ENCODE data around the gene SH2B3.

SH2B3 gene

GRCh38 chr12:111408116-111408440 is 2.4 kb downstream of the SH2B3 start:
- CTCF ChIA-PET, result no interaction called here
- POLR2A ChIA-PET, result interaction anchor here (0.8 kb wide), 1 partner anchor 11 kb away, joined by 3 read pairs; no protein-coding TSS in a partner anchor
- DNase-seq (ENCODE audit: extremely low spot score), result no peak
- TF ChIP-seq ELF4 (IDR thresholded peaks at IDR 0.05) (no peak), FOXK2 (IDR thresholded peaks at IDR 0.05) (no peak), HDGF (IDR thresholded peaks at IDR 0.05; ENCODE audit: borderline replicate concordance) (no peak)

- ChIA-PET POLR2A (interaction anchor here (0.8 kb wide), 1 partner anchor 12 kb away, joined by 3 read pairs; no protein-coding TSS in a partner anchor), CTCF (no interaction called here)
- TF ChIP-seq ELF4 (IDR thresholded peaks at IDR 0.05), result no peak
- TF ChIP-seq FOXM1 (IDR thresholded peaks at IDR 0.05; ENCODE audit: borderline replicate concordance), result no peak
- no peak for TF ChIP-seq HDGF (IDR thresholded peaks at IDR 0.05; ENCODE audit: borderline replicate concordance)
- TF ChIP-seq FOXA1 (IDR thresholded peaks at IDR 0.05), result no peak
- TF ChIP-seq BHLHE40 (IDR thresholded peaks at IDR 0.05; ENCODE audit: borderline replicate concordance), result no peak
- TF ChIP-seq PKNOX1 (IDR thresholded peaks at IDR 0.05), result no peak
- no peak for TF ChIP-seq TARDBP (IDR thresholded peaks at IDR 0.05)
- no peak for TF ChIP-seq ARNT (IDR thresholded peaks at IDR 0.05)
- no peak for TF ChIP-seq ZNF384 (IDR thresholded peaks at IDR 0.05)
- TF ChIP-seq SP1 (IDR thresholded peaks at IDR 0.05), result no peak
- TF ChIP-seq FOXK2 (IDR thresholded peaks at IDR 0.05), result no peak
- no peak for TF ChIP-seq SUZ12 (IDR thresholded peaks at IDR 0.05)
- TF ChIP-seq LEF1 (IDR thresholded peaks at IDR 0.05; ENCODE audit: borderline replicate concordance), result no peak
- no peak for TF ChIP-seq CTBP1 (IDR thresholded peaks at IDR 0.05; ENCODE audit: borderline replicate concordance)
- TF ChIP-seq L3MBTL2 (conservative IDR thresholded peaks at IDR 0.05), result no peak
- TF ChIP-seq NFRKB (IDR thresholded peaks at IDR 0.05), result no peak
- no peak for DNase-seq (ENCODE audit: extremely low spot score)
These were observed 3.1 kb downstream of the SH2B3 start for GRCh38 chr12:111408686-111409402.

- CTCF ChIA-PET, result no interaction called here
These were observed 3.7 kb downstream of the SH2B3 start for GRCh38 chr12:111409403-111409779.

GRCh38 chr12:111409780-111410430 is 4.2 kb downstream of the SH2B3 start:
- ChIA-PET CTCF (interaction anchor here (1.0 to 1.1 kb wide), 2 partner anchors 16 to 42 kb away, joined by 3 to 4 read pairs; no protein-coding TSS in a partner anchor), POLR2A (no interaction called here)
- no peak for DNase-seq (ENCODE audit: extremely low spot score)
- no peak for TF ChIP-seq LEF1 (IDR thresholded peaks at IDR 0.05; ENCODE audit: borderline replicate concordance)
- no peak for TF ChIP-seq L3MBTL2 (conservative IDR thresholded peaks at IDR 0.05)
- no peak for TF ChIP-seq CTBP1 (IDR thresholded peaks at IDR 0.05; ENCODE audit: borderline replicate concordance)
- TF ChIP-seq FOXM1 (IDR thresholded peaks at IDR 0.05; ENCODE audit: borderline replicate concordance), result no peak
- no peak for TF ChIP-seq SP1 (IDR thresholded peaks at IDR 0.05)
- TF ChIP-seq NFRKB (IDR thresholded peaks at IDR 0.05), result no peak
- TF ChIP-seq ARNT (IDR thresholded peaks at IDR 0.05), result no peak
- TF ChIP-seq SUZ12 (IDR thresholded peaks at IDR 0.05), result no peak
- no peak for TF ChIP-seq ZNF384 (IDR thresholded peaks at IDR 0.05)
- TF ChIP-seq TARDBP (IDR thresholded peaks at IDR 0.05), result no peak
- TF ChIP-seq FOXK2 (IDR thresholded peaks at IDR 0.05), result no peak
- TF ChIP-seq HDGF (IDR thresholded peaks at IDR 0.05; ENCODE audit: borderline replicate concordance), result no peak
- TF ChIP-seq BHLHE40 (IDR thresholded peaks at IDR 0.05; ENCODE audit: borderline replicate concordance), result no peak
- no peak for TF ChIP-seq PKNOX1 (IDR thresholded peaks at IDR 0.05)
- no peak for TF ChIP-seq ELF4 (IDR thresholded peaks at IDR 0.05)
- no peak for TF ChIP-seq FOXA1 (IDR thresholded peaks at IDR 0.05)

More at GRCh38 chr12:111409403-111409779, 3.7 kb downstream of the SH2B3 start:
- TF ChIP-seq NFRKB (IDR thresholded peaks at IDR 0.05) (no peak), HDGF (IDR thresholded peaks at IDR 0.05; ENCODE audit: borderline replicate concordance) (no peak), L3MBTL2 (conservative IDR thresholded peaks at IDR 0.05) (no peak), LEF1 (IDR thresholded peaks at IDR 0.05; ENCODE audit: borderline replicate concordance) (no peak), FOXM1 (IDR thresholded peaks at IDR 0.05; ENCODE audit: borderline replicate concordance) (no peak), SUZ12 (IDR thresholded peaks at IDR 0.05) (no peak), ZNF384 (IDR thresholded peaks at IDR 0.05) (no peak), PKNOX1 (IDR thresholded peaks at IDR 0.05) (no peak), CTBP1 (IDR thresholded peaks at IDR 0.05; ENCODE audit: borderline replicate concordance) (no peak), SP1 (IDR thresholded peaks at IDR 0.05) (no peak), TARDBP (IDR thresholded peaks at IDR 0.05) (no peak), ELF4 (IDR thresholded peaks at IDR 0.05) (no peak), ARNT (IDR thresholded peaks at IDR 0.05) (no peak), BHLHE40 (IDR thresholded peaks at IDR 0.05; ENCODE audit: borderline replicate concordance) (no peak), FOXK2 (IDR thresholded peaks at IDR 0.05) (no peak), FOXA1 (IDR thresholded peaks at IDR 0.05) (no peak)
- DNase-seq (ENCODE audit: extremely low spot score), result no peak
- POLR2A ChIA-PET, result no interaction called here

- TF ChIP-seq SP1 (IDR thresholded peaks at IDR 0.05) (no peak), TARDBP (IDR thresholded peaks at IDR 0.05) (no peak), FOXK2 (IDR thresholded peaks at IDR 0.05) (no peak), NFRKB (IDR thresholded peaks at IDR 0.05) (no peak), FOXM1 (IDR thresholded peaks at IDR 0.05; ENCODE audit: borderline replicate concordance) (no peak), SUZ12 (IDR thresholded peaks at IDR 0.05) (no peak), CTBP1 (IDR thresholded peaks at IDR 0.05; ENCODE audit: borderline replicate concordance) (no peak), ELF4 (IDR thresholded peaks at IDR 0.05) (no peak), BHLHE40 (IDR thresholded peaks at IDR 0.05; ENCODE audit: borderline replicate concordance) (no peak), LEF1 (IDR thresholded peaks at IDR 0.05; ENCODE audit: borderline replicate concordance) (no peak), L3MBTL2 (conservative IDR thresholded peaks at IDR 0.05) (no peak)
- CTCF ChIA-PET, result interaction anchor here (1.0 to 1.1 kb wide), 2 partner anchors 15 to 41 kb away, joined by 3 to 4 read pairs; no protein-coding TSS in a partner anchor
- POLR2A ChIA-PET, result no interaction called here
- DNase-seq (ENCODE audit: extremely low spot score), result no peak
These were observed 4.9 kb downstream of the SH2B3 start for GRCh38 chr12:111410431-111411184.

All from HEK293T (cell line).